ENCODE data around the gene CC2D2A.
A peak's percentile ranks its signal among the peaks of the same experiment; 100 is the strongest.

Gene CC2D2A

DNA sequence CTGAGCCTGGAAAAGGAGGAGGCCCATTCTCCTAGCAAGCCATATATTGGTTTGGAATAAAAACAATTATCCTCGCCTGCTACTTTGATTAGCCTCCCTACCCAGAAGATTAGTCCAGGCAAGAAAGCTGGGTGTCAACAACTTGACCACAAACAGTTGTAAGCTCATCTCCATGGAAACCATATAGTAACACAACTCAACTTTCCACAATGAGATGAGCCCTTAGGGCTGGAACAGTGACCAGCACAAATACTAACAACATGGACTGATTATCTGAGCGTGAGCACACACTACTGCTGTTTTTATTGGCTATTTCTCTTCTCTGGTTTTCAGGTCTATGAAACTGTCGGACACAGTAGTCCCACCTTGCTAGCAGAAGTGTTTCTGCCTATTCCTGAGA lies 80.8 kb downstream of the CC2D2A start:
- no peaks in the 10 kb centered on the region for H3K9me3 Mint-ChIP-seq (ENCODE audit: low read depth)
- peaks cover 10% of the 10 kb centered on the region for H3K4me1 Mint-ChIP-seq (ENCODE audit: low read depth)
- no peaks in the 10 kb centered on the region for H3K27me3 Mint-ChIP-seq
- H3K4me3 Mint-ChIP-seq: no peak overlapping the region
- H3K27ac Mint-ChIP-seq: no peak overlapping the region
- H3K36me3 Mint-ChIP-seq: peaks cover 6% of the 10 kb centered on the region

DNA sequence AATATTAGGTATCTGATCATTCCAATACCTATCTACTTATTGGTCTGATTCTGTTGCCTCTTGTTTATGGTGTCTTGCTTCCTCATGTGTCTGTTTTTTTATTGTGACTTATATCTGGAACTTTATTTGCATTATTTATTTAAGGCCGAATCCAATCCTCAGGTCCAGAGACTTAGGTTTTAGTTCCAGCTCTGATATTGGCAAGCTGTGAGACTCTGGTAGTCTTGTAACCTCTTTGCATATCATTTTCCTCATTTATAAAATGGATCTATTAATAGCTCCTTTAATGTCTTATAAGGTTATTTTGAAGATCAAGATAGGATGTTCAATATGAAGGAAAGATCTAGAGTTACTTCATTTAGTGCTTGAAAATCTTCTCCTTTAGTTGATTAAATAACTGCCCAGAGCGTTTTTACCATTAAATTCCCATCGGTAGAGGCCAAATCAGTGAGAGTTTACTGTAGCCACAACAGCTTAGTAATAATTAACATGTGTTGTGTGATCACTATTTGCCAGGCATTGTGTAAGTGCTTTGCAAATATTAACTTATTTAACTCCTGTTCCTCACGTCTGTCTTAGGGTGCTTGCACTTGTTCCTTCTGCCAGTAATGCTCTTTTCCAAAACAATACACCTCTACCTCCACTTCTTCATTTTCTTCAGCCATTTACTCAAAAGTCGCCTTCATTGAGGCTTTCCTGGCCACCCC lies 82.2 kb downstream of the CC2D2A start:
- no peaks in the 10 kb centered on the region for H3K9me3 Mint-ChIP-seq (ENCODE audit: low read depth)
- peaks cover 8% of the 10 kb centered on the region for H3K4me1 Mint-ChIP-seq (ENCODE audit: low read depth)
- H3K36me3 Mint-ChIP-seq: peaks cover 3% of the 10 kb centered on the region
- H3K27me3 Mint-ChIP-seq: no peaks in the 10 kb centered on the region
- H3K4me3 Mint-ChIP-seq: no peak overlapping the region
- no peak overlapping the region for H3K27ac Mint-ChIP-seq

DNA sequence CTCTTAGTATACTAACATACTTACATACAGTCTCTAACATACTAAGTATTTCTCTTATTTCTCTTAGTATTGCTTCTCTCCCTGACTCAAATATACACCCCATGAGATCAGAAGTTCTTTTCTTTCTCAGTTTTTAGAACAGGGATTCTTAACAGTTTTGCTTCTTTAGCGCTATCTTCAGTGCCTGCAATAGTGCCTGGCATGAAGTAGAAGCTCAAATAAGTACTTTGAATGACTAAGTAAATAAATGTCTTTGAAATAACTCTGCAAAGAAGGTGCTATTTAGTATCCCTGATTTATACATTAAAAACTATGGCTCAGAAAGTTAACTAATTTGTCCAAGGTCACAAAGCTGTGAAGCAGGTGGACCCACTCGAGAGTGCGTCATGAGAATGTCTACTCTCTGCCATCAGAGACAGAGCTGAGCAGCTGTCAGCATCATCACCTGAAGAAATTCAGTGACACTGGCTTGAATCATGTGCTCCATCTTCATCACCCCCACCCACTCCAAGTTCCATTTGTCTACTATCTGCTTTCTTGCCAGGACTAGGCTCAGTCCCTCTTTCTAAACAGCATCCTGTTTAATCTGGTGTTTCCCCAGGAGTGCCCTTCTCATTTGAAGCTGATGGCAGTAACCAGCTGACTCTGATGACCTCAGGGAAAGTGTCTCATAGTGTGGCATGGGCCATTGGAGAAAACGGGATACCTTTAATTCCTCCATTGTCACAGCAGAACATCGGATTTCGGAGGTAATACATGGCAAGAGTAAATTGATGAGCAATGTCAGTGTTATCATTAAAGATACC lies 83.1 kb downstream of the CC2D2A start:
- H3K4me1 Mint-ChIP-seq (ENCODE audit: low read depth): peaks cover 4% of the 10 kb centered on the region
- no peaks in the 10 kb centered on the region for H3K9me3 Mint-ChIP-seq (ENCODE audit: low read depth)
- no peak overlapping the region for H3K4me3 Mint-ChIP-seq
- peak overlapping the region; percentile 6 for H3K27ac Mint-ChIP-seq
- no peaks in the 10 kb centered on the region for H3K27me3 Mint-ChIP-seq
- peaks cover 3% of the 10 kb centered on the region for H3K36me3 Mint-ChIP-seq

DNA sequence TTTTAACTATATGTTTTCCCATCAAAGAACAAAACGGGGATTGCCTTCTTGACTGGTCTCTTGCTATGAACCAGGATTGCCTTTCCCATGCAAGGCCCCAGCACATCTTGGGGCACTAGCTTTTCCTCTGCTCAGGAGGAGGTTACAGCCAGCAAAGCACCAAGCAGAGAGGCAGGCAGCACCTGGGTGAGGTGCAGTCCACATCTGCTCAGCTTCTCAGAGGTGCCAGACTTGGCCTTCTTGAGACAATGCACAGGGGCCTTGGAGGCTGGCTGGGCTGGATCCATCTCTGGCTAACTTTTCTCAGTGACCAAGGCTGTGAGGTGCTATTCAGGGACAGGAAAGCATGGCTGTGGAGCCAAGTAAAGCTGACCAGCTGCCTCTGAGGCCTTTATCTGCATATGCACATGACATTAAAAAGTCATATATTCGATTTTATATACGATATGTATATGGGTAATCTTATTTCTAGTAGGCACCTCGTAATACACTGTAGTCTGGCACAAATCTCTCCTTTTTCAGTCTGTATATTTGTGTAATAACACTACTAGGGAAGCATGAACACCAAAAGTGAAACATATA lies 86.9 kb downstream of the CC2D2A start:
- no peak overlapping the region for H3K27ac Mint-ChIP-seq
- H3K9me3 Mint-ChIP-seq (ENCODE audit: low read depth): no peaks in the 10 kb centered on the region
- no peaks in the 10 kb centered on the region for H3K36me3 Mint-ChIP-seq
- no peak overlapping the region for H3K4me3 Mint-ChIP-seq
- no peaks in the 10 kb centered on the region for H3K27me3 Mint-ChIP-seq
- H3K4me1 Mint-ChIP-seq (ENCODE audit: low read depth): no peaks in the 10 kb centered on the region

DNA sequence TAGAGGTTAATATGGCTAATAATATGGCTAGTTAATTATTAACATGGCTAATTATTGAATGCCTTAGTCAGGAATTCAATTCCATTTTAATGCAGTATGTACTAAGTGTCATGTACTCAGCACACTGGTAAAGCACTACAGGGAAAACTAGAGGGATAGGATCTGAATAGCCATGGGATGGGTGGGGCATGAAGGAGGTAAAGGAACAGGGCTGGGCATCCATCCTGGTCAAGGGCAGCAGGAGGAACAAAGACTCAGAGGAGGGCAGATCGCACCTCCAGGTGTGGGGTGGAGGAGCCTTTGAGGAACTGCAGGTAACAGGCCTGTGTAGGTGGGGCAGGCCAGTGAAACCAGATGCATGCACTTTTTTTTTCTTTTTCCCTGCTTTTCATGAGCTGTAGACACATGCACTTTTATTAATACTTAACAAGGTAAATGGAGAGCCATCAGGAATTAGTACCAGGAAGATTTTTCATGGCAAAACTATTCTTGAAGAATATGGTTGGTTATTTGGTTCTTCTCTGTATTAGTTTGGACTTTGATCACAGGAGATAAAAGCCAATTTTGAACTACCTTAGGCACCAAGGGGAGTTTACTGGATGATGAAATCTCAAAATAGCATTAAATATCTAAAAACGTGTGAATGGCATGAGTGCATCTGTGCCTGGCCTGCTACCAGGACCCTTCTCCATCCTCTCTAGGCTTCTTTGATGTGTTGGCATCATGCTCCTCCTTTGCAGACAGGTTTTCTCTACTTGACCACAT lies 88.3 kb downstream of the CC2D2A start:
- H3K36me3 Mint-ChIP-seq: peaks cover 6% of the 10 kb centered on the region
- no peaks in the 10 kb centered on the region for H3K27me3 Mint-ChIP-seq
- H3K9me3 Mint-ChIP-seq (ENCODE audit: low read depth): no peaks in the 10 kb centered on the region
- H3K4me1 Mint-ChIP-seq (ENCODE audit: low read depth): no peaks in the 10 kb centered on the region
- no peak overlapping the region for H3K4me3 Mint-ChIP-seq
- H3K27ac Mint-ChIP-seq: no peak overlapping the region

DNA sequence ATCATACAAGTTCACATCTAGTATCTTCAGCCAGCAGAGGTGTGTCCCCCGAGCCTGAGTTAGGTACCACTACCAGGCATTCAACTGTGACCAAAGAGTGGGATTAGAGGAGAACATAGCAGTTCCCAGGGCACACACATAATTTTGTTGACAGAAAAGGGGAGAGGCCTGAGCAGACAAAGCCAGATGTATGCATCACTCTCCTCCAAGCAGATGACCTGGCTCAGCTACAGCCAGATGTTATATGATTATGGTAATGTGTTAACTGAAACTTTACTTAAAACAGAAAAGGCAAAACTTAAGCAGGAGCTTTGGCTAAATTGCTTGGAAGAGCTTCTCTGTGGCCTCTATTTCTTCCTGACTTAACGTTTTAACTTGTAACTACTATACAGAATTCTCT lies 88.9 kb downstream of the CC2D2A start:
- H3K9me3 Mint-ChIP-seq (ENCODE audit: low read depth): no peaks in the 10 kb centered on the region
- no peak overlapping the region for H3K27ac Mint-ChIP-seq

DNA sequence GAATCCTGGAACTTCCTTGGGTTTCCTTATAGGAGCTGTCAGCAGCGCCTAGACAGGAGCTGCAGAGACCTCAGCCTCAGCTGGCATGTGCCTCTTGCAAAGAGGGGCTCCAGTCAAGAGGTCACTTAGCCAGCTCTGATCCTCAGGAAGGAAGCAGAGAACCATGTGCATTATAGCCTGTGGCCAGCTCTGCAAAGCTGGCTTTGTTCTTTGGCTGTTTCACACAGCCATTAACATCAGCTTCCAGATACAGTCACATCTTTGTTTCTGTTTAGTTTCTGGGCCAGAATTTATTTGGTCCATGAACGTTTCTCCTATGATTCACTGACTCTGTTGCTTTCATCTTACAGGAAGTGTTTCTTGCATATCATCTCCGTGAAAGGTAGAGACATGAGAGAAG lies 92.4 kb downstream of the CC2D2A start:
- Mint-ChIP-seq H3K36me3 (peaks cover 17% of the 10 kb centered on the region), H3K9me3 (ENCODE audit: low read depth) (no peaks in the 10 kb centered on the region), H3K27me3 (no peaks in the 10 kb centered on the region), H3K27ac (no peak overlapping the region), H3K4me1 (ENCODE audit: low read depth) (no peaks in the 10 kb centered on the region), H3K4me3 (no peak overlapping the region)

More for the DNA sequence above, 88.9 kb downstream of the CC2D2A start:
- Mint-ChIP-seq H3K4me1 (ENCODE audit: low read depth) (no peaks in the 10 kb centered on the region), H3K4me3 (no peak overlapping the region), H3K36me3 (peaks cover 8% of the 10 kb centered on the region), H3K27me3 (no peaks in the 10 kb centered on the region)

DNA sequence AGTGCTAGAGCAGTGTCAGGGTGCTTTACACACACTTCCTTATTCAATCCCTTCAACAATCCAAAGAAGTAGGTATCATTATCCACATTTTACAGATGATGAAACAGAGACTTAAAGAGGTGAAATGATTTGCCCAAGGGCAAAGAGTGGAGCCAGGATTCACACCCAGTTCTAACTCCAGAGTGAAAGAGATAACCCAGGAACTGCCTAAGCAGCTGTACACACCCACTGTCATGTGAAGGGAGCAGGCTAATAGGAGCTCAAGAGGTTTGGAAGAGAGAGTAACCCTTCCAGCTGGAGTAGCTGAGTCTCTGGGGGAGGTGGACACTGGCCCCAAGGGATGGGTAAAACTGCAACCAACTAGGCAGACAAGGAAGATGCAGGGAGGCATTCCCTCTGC lies 92.9 kb downstream of the CC2D2A start:
- Mint-ChIP-seq H3K4me1 (ENCODE audit: low read depth) (no peaks in the 10 kb centered on the region), H3K36me3 (peaks cover 17% of the 10 kb centered on the region), H3K9me3 (ENCODE audit: low read depth) (no peaks in the 10 kb centered on the region), H3K4me3 (no peak overlapping the region), H3K27me3 (no peaks in the 10 kb centered on the region), H3K27ac (no peak overlapping the region)

DNA sequence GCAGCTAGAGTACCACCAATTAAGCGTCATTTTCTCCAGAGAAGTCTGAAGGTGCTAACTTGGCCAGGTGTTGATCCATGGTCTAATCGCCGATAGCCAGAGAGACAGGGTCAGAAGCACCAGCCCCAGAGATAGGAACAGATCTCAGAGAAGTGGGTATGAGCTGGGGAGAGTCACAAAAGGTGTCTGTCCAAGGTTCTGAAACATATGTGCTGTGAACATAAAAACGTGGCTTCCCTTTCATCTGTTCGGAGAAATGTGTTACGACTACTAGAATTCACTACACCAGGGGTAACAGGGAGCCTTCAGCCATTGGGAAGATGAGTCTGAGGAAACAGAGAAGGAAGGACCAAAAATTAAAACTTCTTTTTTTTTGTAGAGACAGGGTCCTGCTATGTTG lies 94.2 kb downstream of the CC2D2A start:
- Mint-ChIP-seq H3K36me3 (peaks cover 22% of the 10 kb centered on the region), H3K27me3 (no peaks in the 10 kb centered on the region), H3K27ac (no peak overlapping the region), H3K4me1 (ENCODE audit: low read depth) (no peaks in the 10 kb centered on the region), H3K4me3 (no peak overlapping the region), H3K9me3 (ENCODE audit: low read depth) (no peaks in the 10 kb centered on the region)

DNA sequence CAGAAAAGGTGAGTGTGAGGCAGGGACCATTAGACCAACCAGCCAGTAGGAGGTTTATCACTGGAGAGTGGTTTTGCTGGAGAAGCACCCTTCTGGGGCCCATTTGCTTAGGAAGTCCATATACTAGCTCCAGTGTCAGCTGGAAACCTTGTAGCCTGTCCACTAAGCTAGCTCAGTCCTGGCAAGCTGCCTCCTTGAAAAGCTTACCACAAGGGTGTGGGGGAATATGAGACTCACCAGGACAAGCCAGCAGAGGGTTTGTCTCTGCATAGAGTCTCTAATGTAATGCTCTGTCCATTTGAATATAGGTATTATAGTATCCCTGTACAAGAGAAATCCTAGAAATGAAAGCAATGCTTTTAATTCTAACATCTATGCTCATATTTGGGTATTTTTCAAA lies 99.1 kb downstream of the CC2D2A start:
- H3K9me3 Mint-ChIP-seq (ENCODE audit: low read depth): no peaks in the 10 kb centered on the region
- H3K4me3 Mint-ChIP-seq: no peak overlapping the region
- H3K27me3 Mint-ChIP-seq: no peaks in the 10 kb centered on the region
- H3K27ac Mint-ChIP-seq: no peak overlapping the region
- peaks cover 28% of the 10 kb centered on the region for H3K36me3 Mint-ChIP-seq
- no peaks in the 10 kb centered on the region for H3K4me1 Mint-ChIP-seq (ENCODE audit: low read depth)

DNA sequence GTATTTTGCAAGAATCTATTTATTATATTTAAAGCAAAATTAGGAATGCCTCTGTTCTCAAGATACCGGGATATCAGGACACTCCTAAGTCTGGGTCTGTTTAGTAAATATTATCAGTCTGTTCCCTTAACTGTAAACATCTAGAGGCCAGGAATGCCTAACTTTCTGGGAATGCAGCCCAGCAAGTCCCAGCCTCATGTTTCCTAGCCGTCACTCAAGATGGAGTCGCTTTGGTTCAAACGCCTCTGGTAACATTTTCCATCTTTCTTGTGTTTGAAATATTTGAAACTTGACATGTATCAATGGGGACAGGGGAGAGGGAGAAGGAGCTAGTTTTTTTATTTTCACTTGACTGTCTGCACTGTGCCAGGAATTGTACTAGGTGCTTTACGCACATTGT lies 100.1 kb downstream of the CC2D2A start:
- H3K9me3 Mint-ChIP-seq (ENCODE audit: low read depth): no peaks in the 10 kb centered on the region
- H3K27ac Mint-ChIP-seq: no peak overlapping the region
- peaks cover 26% of the 10 kb centered on the region for H3K36me3 Mint-ChIP-seq
- H3K4me1 Mint-ChIP-seq (ENCODE audit: low read depth): no peaks in the 10 kb centered on the region
- no peak overlapping the region for H3K4me3 Mint-ChIP-seq
- H3K27me3 Mint-ChIP-seq: no peaks in the 10 kb centered on the region

DNA sequence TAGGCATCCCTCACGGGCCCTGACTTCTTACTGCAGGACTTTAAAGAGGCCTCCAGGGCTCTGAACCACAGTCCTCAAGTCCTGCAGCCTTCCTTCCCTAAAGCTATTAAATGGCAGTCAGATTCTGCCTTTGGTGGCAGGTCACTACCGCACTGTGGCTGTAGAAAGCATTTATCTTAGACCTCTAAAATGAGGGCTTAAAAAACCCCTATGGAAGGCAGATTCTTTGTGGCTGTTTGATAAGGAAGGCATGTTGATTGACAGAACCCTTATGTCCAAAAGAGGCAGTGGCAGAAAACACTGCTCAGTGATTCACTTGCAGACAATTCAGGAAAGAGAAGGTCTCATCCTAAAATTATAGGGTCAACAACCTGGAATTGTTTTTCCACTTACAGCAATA lies 106.3 kb downstream of the CC2D2A start:
- Mint-ChIP-seq H3K27ac (no peak overlapping the region), H3K27me3 (no peaks in the 10 kb centered on the region), H3K4me1 (ENCODE audit: low read depth) (no peaks in the 10 kb centered on the region), H3K36me3 (peaks cover 11% of the 10 kb centered on the region), H3K4me3 (no peak overlapping the region), H3K9me3 (ENCODE audit: low read depth) (no peaks in the 10 kb centered on the region)

DNA sequence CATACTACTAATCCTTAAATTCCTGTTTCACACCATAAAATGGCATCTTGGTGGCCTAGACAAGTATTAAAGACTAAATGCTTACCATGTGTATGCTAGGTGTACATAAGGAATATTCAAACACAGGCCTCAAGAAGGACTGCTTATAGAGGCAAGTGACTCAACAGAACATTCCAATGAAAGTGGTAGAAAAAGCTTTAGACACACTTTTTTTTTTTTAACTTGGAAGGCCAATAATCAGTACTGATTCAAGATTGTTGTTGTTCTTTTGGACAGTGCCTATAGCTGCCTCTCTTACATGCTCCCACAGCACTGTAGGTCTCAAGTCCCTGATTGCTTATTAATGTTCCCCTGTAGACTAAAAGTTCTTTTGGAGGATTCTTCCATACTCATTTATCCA lies 107.8 kb downstream of the CC2D2A start:
- H3K4me3 Mint-ChIP-seq: no peak overlapping the region
- H3K4me1 Mint-ChIP-seq (ENCODE audit: low read depth): no peaks in the 10 kb centered on the region
- peaks cover 14% of the 10 kb centered on the region for H3K36me3 Mint-ChIP-seq
- H3K9me3 Mint-ChIP-seq (ENCODE audit: low read depth): no peaks in the 10 kb centered on the region
- H3K27me3 Mint-ChIP-seq: no peaks in the 10 kb centered on the region
- H3K27ac Mint-ChIP-seq: no peak overlapping the region

DNA sequence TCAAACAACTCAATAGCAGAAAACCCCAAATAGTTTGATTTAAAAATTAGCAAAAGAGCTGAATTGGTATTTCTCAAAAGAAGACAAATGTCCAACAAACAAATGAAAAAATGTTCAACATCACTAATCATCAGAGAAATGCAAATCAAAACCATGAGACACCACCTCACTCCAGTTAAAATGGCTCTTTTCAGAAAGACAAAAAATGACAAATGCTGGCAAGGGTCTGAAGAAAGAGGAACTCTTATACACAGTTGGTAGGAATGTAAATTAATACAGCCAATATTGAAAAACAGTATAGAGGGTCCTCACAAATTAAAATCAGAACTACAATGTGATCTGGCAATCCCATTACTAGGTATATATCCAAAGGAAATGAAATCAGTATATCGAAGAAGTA lies 115.1 kb downstream of the CC2D2A start:
- Mint-ChIP-seq H3K4me3 (no peak overlapping the region), H3K27me3 (no peaks in the 10 kb centered on the region), H3K9me3 (ENCODE audit: low read depth) (no peaks in the 10 kb centered on the region), H3K27ac (no peak overlapping the region), H3K4me1 (ENCODE audit: low read depth) (no peaks in the 10 kb centered on the region), H3K36me3 (peaks cover 7% of the 10 kb centered on the region)

DNA sequence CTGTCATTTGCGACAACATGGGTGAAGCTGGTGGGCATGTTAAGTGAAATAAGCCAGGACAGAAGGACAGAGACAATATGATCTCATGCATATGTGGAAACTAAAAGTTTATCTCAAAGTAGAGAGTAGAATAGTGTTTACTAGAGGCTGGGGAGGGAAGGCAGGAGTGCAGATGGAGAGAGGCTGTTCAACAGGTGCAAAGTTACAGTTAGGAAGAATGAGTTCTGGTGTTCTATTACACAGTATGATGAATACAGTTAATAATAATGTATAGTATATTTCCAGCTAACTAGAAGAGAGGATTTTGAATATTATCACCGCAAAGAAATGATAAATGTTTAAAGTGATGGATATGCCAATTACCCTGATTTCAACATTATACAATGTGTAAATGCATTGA lies 115.6 kb downstream of the CC2D2A start:
- no peaks in the 10 kb centered on the region for H3K4me1 Mint-ChIP-seq (ENCODE audit: low read depth)
- no peak overlapping the region for H3K27ac Mint-ChIP-seq
- peaks cover 7% of the 10 kb centered on the region for H3K36me3 Mint-ChIP-seq

More for the DNA sequence above, 115.6 kb downstream of the CC2D2A start:
- H3K4me3 Mint-ChIP-seq: no peak overlapping the region
- no peaks in the 10 kb centered on the region for H3K27me3 Mint-ChIP-seq
- H3K9me3 Mint-ChIP-seq (ENCODE audit: low read depth): no peaks in the 10 kb centered on the region

All from activated naive CD8-positive, alpha-beta T cell (primary cell).